DOHH2 (cell line): ENCODE results near the gene RAD51B.

ENCODE experiments used
- H3F3A ChIP-seq: fragments of 200-600 bp; sonication (generic), shearing (Covaris generic); 2 replicates; pipeline ENCODE4 v1.6.0; 2016; ENCODE audit warnings: antibody characterized with exemption, mild to moderate bottlenecking; ENCODE audit not compliant: control insufficient read depth, insufficient read depth
- H3K27ac ChIP-seq: fragments of 200-600 bp; sonication (generic); 2 replicates; pipeline ENCODE4 v1.5.1; 2014; ENCODE audit warnings: low read depth, mild to moderate bottlenecking, low read length, moderate library complexity
- H3K27me3 ChIP-seq: fragments of 200-600 bp; sonication (generic); 2 replicates; pipeline ENCODE4 v1.6.1; 2014; ENCODE audit warnings: mild to moderate bottlenecking, low read length, mixed read lengths; ENCODE audit not compliant: control insufficient read depth
- H3K36me3 ChIP-seq: fragments of 200-600 bp; sonication (generic); 2 replicates; pipeline ENCODE4 v1.6.1; 2014; ENCODE audit warnings: mild to moderate bottlenecking, low read length, moderate library complexity, mixed read lengths; ENCODE audit not compliant: control insufficient read depth
- H3K4me1 ChIP-seq: fragments of 200-600 bp; sonication (generic); 2 replicates; pipeline ENCODE4 v1.6.1; 2014; ENCODE audit warnings: mild to moderate bottlenecking, low read length, mixed read lengths; ENCODE audit not compliant: control insufficient read depth
- H3K4me2 ChIP-seq: fragments of 200-600 bp; sonication (generic); 2 replicates; pipeline ENCODE4 v1.6.0; 2014; ENCODE audit warnings: mild to moderate bottlenecking, low read length, moderate library complexity
- H3K4me3 ChIP-seq: fragments of 200-600 bp; sonication (generic); 2 replicates; pipeline ENCODE4 v1.5.1; 2014; ENCODE audit warnings: mild to moderate bottlenecking, low read length, mixed read lengths
- H3K79me2 ChIP-seq: fragments of 200-600 bp; sonication (generic); 2 replicates; pipeline ENCODE4 v1.6.1; 2014; ENCODE audit warnings: mild to moderate bottlenecking, low read length, mixed read lengths; ENCODE audit not compliant: control insufficient read depth
- H3K9me2 ChIP-seq: fragments of 200-600 bp; sonication (generic); replicated peaks from 2 replicates; pipeline ENCODE4 v1.6.1; 2014; ENCODE audit warnings: mild to moderate bottlenecking, low read length, mixed read lengths; ENCODE audit not compliant: control insufficient read depth
- H3K9me3 ChIP-seq: fragments of 200-600 bp; sonication (generic); 2 replicates; pipeline ENCODE4 v1.6.1; 2014; ENCODE audit warnings: antibody characterized with exemption, low read length, mixed read lengths; ENCODE audit not compliant: control insufficient read depth, insufficient read depth
- H4K20me1 ChIP-seq: fragments of 200-600 bp; sonication (generic); 2 replicates; pipeline ENCODE4 v1.6.0; 2014; ENCODE audit warnings: low read depth, mild to moderate bottlenecking, antibody characterized with exemption, low read length, moderate library complexity; ENCODE audit not compliant: control insufficient read depth, insufficient read depth
- EZH2phosphoT487 ChIP-seq: fragments of 200-600 bp; sonication (generic); IDR thresholded peaks from 2 replicates; pipeline ENCODE4 v1.6.1; 2017; ENCODE audit warnings: borderline replicate concordance, mild to moderate bottlenecking, antibody characterized with exemption, low read length, moderate library complexity, mixed read lengths
- TF ChIP-seq, protein P1 (sequence below): fragments of 200-600 bp; sonication (generic); IDR thresholded peaks from one replicate; pipeline ENCODE4 v1.5.1; 2014; ENCODE audit warnings: antibody characterized with exemption, mild to moderate bottlenecking, low read depth, low read length; ENCODE audit not compliant: poor library complexity, severe bottlenecking

Gene RAD51B

DNA sequence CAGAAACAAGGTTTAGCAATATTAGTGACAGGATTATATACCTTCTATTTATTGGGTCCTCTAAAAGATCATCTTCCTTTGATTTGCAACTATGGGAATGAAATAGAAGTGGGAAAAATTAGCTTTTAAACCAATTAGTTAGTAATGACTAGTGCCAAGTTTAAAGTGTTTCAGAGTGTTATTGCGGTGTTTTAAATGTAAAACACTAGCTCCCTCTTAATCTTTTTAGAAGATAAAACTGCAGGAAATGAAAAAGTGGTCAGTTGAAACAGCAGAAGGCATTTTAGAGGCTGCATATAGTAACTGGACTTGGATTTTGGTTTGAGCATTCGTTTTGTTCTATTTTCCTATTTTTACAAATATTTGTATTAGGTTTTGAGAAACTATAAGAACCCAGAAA lies 286.2 kb downstream of the RAD51B start:
- Histone ChIP-seq H3K9me3 (peaks cover 20% of the 10 kb centered on the region), H3F3A (no peaks in the 10 kb centered on the region), H3K27me3 (no peaks in the 10 kb centered on the region), H3K9me2 (no peaks in the 10 kb centered on the region), H3K4me1 (no peaks in the 10 kb centered on the region), H3K27ac (no peak overlapping the region), H3K4me2 (no peak overlapping the region), H3K36me3 (no peaks in the 10 kb centered on the region), H3K79me2 (no peaks in the 10 kb centered on the region), H3K4me3 (no peak overlapping the region), H4K20me1 (no peaks in the 10 kb centered on the region)
- TF ChIP-seq, protein P1, sequence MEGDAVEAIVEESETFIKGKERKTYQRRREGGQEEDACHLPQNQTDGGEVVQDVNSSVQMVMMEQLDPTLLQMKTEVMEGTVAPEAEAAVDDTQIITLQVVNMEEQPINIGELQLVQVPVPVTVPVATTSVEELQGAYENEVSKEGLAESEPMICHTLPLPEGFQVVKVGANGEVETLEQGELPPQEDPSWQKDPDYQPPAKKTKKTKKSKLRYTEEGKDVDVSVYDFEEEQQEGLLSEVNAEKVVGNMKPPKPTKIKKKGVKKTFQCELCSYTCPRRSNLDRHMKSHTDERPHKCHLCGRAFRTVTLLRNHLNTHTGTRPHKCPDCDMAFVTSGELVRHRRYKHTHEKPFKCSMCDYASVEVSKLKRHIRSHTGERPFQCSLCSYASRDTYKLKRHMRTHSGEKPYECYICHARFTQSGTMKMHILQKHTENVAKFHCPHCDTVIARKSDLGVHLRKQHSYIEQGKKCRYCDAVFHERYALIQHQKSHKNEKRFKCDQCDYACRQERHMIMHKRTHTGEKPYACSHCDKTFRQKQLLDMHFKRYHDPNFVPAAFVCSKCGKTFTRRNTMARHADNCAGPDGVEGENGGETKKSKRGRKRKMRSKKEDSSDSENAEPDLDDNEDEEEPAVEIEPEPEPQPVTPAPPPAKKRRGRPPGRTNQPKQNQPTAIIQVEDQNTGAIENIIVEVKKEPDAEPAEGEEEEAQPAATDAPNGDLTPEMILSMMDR, result no peak
- TF ChIP-seq EZH2phosphoT487, result no peak

GRCh38 chr14:68106456-68106855 lies 286.9 kb downstream of the RAD51B start:
- H3F3A ChIP-seq, result no peaks in the 10 kb centered on the region
- H3K4me1 ChIP-seq, result no peaks in the 10 kb centered on the region
- H3K27me3 ChIP-seq, result no peaks in the 10 kb centered on the region
- no peaks in the 10 kb centered on the region for H3K9me2 ChIP-seq
- no peak overlapping the region for H3K4me3 ChIP-seq
- H3K79me2 ChIP-seq, result no peaks in the 10 kb centered on the region
- no peak overlapping the region for H3K4me2 ChIP-seq
- TF ChIP-seq EZH2phosphoT487, result no peak
- TF ChIP-seq, protein P1, result no peak
- H3K27ac ChIP-seq, result no peak overlapping the region
- no peaks in the 10 kb centered on the region for H3K36me3 ChIP-seq
- H3K9me3 ChIP-seq, result peaks cover 13% of the 10 kb centered on the region
- no peaks in the 10 kb centered on the region for H4K20me1 ChIP-seq

- Histone ChIP-seq H3K27ac (no peak overlapping the region), H3F3A (no peaks in the 10 kb centered on the region), H4K20me1 (no peaks in the 10 kb centered on the region), H3K4me3 (no peak overlapping the region), H3K79me2 (no peaks in the 10 kb centered on the region), H3K36me3 (no peaks in the 10 kb centered on the region), H3K4me1 (no peaks in the 10 kb centered on the region), H3K4me2 (no peak overlapping the region), H3K9me3 (peaks cover 9% of the 10 kb centered on the region), H3K27me3 (no peaks in the 10 kb centered on the region), H3K9me2 (no peaks in the 10 kb centered on the region)
- TF ChIP-seq EZH2phosphoT487, result no peak
- TF ChIP-seq, protein P1, result no peak
Measured at GRCh38 chr14:68106905-68107304, 287.3 kb downstream of the RAD51B start.
